ENCODE results near the gene PPM1E.
"Not testable (repeated sequence)": the region's sequence is repeated elsewhere in the genome, so short reads cannot be mapped to it uniquely, and the experiment has no call there.

PPM1E gene

DNA sequence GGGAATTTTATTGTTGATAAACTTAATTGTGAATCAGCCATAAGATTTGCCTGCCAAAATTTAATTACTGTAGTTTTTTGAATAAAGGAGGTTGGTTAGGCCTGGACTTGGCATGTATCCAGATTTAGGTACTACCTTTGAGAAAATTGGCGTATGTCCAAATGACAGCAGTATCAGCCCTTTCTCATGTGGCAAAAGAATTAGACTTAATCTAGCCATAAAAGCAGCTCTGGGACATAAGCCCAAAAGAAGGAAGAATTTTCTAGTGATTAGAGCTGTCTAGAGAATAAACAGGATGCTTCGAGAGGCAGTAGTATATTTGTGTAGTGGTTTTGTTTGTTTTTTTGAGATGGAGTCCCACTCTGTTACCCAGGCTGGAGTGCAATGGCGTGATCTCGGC lies 27.7 kb downstream of the PPM1E start:
- no peak for DNase-seq

DNA sequence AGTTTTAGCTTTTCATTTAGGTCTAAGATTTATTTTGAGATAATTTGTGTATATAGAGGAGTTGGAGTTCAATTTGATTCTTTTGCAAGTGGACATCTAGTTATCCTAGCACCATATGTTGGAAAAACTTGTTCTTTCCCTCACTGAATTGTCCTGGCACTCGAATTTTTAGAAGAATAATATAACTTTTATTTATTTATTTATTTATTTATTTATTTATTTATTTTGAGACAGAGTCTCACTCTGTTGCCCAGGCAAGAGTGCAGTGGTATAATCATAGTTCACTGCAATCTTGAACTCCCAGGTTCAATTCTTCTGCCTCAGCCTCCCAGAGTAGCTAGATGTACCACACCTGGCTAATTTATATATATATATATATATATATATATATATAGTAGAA lies 29.4 kb downstream of the PPM1E start:
- DNase-seq: no peak

DNA sequence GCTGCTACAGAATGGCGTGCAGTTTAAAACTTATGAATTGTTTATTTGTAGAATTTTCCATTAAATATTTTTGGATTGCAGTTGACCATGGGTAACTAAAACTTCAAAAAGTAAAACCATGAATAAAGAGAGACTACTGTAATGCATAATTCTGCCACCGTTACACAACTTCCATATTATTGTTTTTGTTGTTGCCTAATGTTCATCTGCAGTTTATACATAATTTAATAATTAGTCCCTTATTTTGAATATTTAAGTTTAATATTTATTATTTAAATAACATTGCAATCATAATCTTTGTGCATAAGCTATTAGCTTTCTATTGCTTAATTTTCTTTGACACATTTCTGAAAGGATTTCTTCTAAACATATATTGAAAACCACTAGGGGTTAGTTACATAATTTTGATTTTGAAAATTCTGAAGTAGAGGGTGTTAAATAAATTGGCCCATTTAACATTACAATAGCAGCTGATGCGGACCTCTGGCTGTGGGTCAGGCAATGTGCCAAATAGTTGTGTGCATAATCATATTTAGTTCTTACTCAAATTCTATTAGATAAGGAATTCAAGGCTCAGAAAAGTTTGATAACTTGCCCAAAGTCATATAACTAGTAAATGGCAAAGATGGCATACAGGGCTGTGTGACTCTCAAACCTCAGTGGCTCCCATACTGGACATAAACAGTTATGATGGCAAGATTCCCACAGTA lies 31.1 kb downstream of the PPM1E start:
- no peak for DNase-seq

DNA sequence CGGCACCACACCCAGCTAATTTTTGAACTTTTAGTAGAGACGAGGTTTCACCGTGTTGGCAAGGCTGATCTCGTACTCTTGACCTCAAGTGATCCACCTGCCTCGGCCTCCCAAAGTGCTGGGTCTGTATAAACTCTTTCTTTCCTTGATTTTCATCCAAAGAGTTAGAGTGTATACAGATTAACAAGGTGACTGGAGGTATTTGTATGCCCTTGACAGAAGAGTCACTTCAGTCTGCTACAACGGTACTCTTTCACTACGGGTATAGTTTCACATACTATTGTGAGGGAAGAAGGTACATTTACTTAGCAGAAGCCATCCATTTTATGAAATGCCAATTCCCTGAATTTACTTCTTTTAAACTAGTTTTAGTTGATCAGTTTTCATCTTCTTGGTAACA lies 32.5 kb downstream of the PPM1E start:
- DNase-seq: no peak

DNA sequence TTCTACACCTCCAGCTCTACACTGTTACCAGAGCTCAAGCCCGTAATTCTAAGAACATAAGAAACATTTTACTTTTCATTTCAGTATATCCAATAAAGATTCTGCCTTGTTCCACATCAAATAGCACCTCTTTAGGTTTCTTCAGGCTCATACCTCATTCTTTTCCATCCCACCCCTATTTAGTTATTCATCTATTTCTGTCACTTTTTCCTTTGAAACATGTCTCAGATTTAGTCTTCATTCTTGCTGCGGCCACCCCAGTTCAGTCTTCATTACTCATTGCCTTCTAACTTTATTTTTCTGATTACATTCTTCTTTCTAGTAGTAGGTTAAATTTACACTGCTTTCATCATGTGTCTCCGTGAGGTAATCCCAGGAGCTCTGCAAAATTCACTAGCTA lies 33.5 kb downstream of the PPM1E start:
- no peak for DNase-seq

DNA sequence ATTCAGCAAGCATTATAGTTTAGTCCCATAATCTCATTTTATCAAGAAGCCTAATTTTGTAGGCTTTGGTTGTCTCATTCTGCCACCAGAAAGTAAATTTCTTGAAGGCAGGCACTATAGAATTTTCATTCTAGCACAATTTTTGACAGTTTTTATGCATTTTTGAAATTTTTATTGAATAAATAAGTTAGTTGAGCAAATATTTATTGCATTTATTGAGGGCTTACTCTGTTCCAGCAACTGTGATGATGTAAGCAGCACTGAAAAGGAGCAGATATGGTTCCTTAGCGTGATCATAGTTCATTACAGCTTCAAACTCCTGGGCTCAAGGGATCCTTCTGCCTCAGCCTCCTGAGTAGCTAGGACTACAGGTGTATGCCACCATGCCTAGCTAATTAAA lies 34.2 kb downstream of the PPM1E start:
- no peak for DNase-seq

DNA sequence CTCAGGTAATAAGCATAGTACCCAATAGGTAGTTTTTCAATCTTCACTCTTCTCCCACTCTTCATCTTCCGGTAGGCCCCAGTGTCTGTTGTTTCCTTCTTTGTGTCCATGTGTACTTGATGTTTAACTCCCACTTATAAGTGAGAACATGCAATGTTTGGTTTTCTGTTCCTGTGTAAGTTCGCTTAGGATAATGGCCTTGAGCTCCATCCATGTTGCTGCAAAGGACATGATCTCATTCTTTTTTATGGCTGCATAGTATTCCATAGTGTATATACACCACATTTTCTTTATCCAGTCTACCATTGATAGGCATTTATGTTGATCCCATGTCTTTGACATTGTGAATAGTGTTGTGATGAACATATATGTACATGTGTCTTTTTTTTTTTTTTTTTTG lies 38.9 kb downstream of the PPM1E start:
- not testable (repeated sequence) for DNase-seq

DNA sequence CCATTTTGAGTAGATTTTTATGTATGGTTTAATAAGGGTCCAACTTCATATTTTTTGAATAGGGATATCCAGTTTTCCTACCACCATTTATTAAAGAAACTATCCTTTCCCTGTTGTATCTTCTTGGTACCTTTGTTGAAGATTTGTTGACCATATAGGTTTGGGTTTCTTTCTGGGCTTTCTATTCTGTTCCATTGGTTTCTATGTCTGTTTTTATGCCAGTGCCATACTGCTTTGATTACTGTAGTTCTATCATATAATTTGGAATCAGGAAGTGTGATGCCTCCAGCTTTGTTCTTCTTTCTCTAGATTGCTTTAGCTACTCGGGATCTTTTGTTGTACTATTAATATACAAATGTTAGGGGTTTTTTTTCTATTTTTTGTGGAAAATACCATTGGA lies 46.5 kb downstream of the PPM1E start:
- DNase-seq: no peak

DNA sequence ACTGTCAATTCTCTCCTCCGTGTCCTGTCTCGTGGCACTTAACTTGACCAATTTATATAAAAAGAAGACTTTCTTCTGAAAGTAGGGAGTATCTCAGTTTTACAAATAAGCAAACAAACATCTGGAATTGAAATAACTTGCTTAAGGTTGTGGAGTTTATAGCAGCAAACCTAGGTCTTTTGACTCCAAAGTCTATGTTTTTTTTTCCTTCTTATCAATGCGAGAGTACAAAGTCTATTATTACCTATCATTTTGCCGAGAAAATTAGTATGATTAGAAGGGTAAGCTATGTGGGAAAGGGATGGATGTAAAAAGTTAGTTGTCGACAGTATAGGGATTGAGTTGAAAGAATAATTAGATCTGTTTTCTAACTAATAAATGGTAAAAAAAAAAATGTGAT lies 50.4 kb downstream of the PPM1E start:
- DNase-seq: no peak

DNA sequence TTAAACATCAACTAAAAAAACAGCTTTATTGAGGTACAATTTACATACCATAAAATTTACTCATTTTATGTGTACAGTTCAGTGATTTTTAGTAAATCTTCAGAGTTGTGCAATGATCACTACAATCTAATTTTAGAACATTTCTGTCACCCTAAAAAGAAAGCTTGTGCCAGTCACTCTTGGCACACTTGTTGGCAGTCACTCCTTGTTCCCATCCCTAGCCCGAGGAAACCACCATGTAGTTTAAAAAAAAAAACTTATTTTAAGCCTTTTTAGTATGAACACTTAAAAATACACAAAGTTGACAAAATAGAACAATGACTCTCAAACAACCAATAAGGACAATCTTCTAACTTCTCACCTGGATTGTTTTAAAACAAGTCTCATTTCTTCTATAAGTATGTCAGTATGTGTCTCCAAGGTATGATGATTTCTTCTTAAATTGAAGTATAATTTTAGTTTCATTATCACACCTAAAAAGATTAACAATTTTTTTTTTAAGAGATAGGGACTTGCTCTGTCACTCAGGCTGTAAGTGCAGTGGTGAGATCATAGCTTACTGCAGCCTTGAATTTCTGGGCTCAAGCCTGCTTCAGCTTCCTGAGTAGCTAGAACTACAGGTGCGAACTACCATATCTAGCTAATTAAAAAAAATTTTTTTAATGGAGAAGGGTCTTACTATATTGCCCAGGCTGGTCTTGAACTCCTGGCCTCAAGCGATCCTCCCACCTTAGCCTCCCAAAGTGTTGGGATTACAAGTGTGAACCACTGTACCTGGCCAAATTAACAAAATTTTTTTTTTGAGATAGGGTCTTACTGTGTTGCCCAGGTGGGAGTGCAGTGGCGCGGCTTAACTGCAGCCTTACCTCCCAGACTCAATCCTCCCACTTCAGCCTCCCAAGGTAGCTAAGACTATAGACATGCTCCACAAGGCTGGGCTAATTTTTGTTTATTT lies 53.2 kb downstream of the PPM1E start:
- no peak for DNase-seq

DNA sequence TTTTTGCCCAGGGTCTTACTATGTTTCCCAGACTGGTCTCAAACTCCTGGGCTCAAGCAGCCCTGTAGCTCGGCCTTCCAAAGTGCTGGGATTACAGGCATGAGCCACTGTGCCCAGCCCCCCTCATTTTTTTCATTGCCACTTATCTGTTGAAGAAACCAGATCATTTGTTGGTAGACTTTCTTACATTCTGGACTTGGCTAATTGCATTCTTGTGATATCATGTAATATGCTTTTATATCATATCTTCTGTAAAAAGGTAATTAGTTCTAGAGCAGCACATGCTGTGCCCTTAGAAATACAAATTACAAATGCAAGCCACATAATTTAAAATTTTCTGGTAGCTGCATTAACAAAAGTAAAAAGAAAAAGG lies 53.9 kb downstream of the PPM1E start:
- no peak for DNase-seq

DNA sequence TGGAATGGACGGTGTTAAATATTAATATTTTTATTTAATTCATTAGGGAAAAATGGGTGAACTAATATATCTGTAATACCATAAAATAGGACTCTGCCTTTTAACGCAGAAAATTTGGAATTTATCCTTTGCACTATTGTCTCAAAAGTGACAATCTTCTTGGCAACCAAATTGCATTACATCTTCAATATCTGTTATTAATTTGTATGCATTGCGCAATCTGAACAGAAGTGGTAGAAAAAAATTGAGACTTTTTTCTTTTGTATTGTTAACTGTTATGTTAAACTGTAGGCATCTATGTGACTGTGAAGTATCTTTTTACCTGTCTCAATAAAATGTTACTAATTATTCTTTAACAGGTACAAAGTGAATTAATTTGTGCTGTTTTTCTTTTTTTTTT lies 55.6 kb downstream of the PPM1E start:
- DNase-seq: no peak

DNA sequence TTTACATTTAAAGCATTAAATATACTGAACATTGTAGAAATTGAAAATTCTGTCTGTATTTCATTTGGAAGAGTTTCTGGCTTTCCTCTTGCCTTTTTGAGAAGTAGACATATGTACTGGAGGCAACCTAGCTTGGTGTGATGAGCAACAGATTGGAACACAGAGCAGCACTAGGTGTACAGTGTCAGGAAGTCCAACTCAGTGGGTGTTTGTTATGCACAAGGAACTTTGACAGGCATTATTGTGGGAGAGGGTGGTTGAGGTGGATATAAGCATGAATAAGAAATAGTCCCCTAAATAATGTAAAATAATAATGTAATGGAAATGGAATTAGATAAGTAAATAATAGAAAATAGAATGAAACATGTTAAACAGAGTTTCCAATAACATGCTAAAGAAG lies 58.1 kb downstream of the PPM1E start:
- DNase-seq: no peak

DNA sequence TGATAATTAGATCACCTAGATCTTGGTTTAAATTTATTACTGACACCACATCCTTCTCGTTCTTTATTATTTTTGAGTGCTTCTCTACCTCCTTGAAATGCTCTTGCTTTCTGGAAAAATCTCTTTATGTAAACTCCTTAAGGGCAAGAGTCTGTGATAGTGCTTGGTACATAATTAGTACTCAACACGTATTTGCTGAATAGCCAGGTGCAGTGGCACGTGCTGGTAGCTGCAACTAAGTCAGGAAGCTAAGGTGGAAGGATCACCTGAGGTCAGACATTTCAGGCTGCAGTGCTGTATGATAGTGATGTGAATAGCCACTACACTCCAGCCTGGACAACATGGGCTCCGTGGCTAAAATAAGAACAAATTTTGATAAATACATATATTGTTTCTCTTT lies 63.0 kb downstream of the PPM1E start:
- DNase-seq: no peak

DNA sequence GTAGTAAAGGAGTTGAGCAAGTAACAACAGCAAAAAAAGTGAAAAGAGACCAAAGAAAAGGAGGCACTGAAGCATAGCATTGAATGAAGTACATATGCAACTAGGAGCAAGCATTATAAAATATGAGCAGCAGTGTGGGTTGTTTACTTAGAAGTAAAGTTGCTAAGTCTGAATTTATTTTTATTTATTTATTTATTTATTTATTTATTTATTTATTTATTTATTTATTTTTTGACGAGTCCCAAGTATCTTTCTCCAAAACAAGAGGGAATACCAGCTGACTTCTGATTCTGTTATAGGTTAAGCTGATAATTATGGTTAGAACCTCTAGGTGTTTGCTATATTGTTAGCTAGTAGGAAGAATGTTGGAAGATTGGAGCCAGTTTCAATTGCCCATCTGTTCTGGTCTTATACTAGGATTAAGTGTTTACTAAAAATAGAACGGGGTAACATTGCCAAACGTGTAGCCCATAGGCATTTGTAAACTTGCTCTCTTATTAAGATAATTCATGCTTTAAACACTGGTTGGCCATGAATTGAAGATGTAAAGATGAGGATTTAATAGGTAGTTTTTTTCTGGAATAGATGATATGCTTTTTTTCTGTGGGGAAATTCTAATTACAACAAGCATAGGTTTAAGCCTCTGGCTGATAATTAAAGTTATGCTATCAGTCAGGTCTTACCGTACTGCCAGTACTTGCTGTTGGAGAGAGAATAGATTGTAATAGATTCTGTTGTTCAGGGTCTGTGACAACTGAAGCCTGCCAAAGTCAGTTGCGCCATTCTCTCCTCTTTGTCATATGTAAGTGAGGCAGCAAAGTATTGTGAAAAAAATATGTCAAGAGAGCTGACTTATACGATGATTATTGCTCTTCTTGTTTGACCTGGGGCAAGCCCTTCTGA lies 66.7 kb downstream of the PPM1E start:
- DNase-seq: no peak

DNA sequence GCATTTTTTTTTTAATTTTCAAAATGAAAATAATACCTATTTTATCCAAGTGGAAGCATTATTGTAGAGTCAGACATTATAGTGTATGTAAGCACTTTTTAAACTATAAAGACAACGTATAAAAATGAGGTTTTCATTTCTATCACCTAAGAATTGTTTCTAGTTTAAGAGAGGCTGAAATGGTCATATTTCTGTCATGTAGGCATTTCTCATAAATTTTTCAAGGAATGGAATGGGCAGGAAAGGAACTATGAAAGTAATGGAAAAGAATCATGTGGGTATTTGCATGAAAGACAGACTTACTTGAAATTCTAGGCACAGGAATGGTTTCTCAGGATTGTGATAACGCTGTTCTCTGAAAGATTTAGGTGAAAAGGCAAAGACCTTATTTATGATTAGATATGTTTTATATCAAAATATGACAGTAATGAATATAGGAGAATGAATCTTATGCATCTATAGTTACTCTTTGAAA lies 67.4 kb downstream of the PPM1E start:
- DNase-seq: no peak

DNA sequence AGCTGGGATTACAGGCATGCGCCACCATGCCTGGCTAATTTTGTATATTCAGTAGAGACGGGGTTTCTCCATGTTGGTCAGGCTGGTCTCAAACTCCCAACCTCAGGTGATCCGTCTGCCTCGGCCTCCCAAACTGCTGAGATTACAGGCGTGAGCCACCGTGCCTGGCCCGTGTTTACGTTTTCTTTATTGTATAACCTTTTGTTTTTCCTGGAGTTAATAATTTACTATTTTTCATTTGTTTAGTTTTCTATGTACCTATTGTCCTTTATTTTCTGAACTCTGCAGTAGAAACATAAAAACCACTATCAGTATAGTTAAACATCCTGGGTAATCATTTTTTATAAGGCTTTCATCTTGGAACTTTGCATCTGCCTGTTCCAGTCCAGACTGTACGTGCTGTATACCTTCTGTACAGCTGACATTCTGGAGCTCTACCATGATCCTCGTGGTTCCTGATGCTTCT lies 73.6 kb downstream of the PPM1E start:
- DNase-seq: no peak

DNA sequence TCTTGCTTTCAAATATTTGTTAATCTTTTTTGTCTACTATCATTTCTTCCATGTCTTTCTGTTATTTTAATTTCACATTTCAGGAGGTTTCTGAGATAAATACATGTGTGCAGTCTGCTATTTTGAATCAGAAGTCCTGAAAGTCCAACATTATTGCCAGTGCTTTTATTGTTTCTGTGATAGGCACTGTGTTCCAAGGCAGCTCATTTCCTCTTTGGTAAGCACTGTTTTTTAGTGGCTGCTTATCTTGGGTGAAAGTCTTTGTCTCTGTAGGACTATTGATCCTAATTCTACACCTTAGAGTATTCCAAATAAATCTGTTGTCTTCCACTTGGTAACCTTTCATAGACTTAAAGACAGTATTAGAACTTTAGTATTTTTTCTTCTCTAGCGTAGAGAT lies 76.1 kb downstream of the PPM1E start:
- no peak for DNase-seq

DNA sequence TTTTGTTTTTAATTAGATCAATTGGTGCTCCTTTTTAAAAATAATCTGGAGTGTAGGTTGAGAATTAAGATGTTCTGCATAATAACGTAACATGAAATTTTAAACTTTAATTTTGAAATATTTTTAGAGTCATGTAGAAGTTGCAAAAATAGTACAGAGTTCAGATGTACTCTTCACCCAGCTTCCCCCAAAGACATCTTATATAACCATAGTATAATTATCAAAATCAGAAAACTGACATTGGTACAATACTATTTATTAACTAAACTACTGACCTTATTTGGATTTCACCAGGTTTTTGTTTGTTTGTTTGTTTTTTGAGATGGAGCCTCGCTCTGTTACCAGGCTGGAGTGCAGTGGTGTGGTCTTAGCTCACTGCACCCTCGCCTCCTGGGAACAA lies 76.9 kb downstream of the PPM1E start:
- DNase-seq: no peak

DNA sequence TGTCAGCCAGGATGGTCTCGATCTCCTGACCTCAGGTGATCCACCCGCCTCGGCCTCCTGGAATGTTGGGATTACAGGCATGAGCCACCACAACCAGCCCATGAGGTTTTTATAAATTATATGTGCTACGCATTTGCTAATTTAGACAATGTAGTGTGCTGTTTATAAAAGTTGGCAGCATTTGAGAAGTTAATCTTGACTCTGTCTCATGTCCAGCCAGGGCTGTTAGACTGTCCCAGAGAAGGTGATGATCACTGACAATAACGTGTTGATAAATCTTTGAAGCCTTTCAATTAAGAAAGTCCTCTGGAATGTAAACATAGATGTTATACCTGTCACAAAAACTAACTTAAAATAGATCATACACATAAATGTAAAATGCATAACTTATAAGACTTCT lies 82.0 kb downstream of the PPM1E start:
- DNase-seq: no peak

DNA sequence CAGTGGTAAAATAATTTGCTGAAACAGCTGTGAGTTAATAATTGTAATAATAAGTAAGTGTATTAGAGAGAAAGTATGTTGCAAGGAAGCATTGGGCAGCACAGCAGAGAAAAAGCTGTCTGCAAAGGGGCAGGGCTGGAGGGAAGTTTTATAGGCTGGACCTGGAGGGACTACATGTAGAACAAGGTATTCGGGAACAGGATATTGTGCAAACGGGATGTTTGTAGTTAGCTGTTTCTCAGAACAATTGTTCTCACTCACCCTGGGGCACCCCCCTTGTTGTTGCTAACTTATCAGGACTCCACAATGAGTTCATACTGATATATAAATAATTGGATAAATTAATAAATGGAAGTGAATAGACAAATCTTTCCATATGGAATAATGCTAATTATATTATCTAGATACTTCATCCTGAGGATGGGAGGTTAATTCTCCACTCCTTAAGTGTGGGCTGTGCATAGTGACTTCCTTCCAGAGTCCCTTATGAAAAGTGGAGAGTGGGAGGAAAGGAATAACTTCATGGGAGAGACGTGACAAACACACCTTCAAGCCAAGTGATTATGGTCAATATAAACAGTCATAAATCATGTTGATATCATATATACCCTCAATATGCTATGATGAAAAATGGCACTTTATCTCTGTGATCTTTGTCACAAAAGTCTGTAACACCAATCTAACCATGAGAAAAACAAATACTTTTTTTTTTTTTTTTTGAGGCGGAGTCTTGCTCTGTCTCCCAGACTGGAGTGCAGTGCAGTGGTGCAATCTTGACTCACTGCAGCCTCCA lies 85.4 kb downstream of the PPM1E start:
- no peak for DNase-seq

DNA sequence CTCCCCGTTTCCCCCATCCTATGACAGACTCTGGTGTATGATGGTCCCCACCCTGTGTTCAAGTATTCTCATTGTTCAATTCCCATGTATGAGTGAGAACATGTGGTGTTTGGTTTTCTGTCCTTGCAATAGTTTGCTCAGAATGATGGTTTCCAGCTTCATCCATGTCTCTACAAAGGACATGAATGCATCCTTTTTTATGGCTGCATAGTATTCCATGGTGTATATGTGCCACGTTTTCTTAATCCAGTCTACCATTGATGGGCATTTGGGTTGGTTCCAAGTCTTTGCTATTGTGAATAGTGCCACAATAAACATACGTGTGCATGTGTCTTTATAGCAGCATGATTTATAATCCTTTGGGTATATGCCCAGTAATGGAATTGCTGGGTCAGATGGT lies 90.8 kb downstream of the PPM1E start:
- not testable (repeated sequence) for DNase-seq

All from stimulated activated CD4-positive, alpha-beta T cell treated with anti-CD3 and anti-CD28 coated beads, Interleukin-4, amount 100 ng/mL, for 4 hours (primary cell).